Inferior parietal cortex (tissue), 1 donor: ENCODE results near the gene BRME1.

Source experiments
- DNase-seq: peaks from one replicate; pipeline ENCODE4 v3.0.0-alpha.2; 2016; ENCODE audit errors: extremely low spot score

The BRME1 gene

GRCh38 chr19:13905634-13906520, at the start of gene BRME1, which contains the start of gene CC2D1A:
BRME1 (minus strand) TSS chr19:13906117; CDS start chr19:13904892, 1,225 bp downstream.
CC2D1A (plus strand) TSS chr19:13906201; CDS start chr19:13906442, 241 bp downstream.
- DNase-seq = peak; percentile 91

- DNase-seq = no peak
These were observed 48.3 kb upstream of the BRME1 start for GRCh38 chr19:13954185-13954584.

- no peak for DNase-seq
These were observed 47.1 kb upstream of the BRME1 start for GRCh38 chr19:13952931-13953531.

- peak; percentile 99 for DNase-seq
These were observed 46.4 kb upstream of the BRME1 start, which contains the start of gene DCAF15 for GRCh38 chr19:13952154-13952930. DCAF15 (plus strand) TSS chr19:13952509; CDS start chr19:13952513, 4 bp downstream.

- no peak for DNase-seq
These were observed 45.9 kb upstream of the BRME1 start for GRCh38 chr19:13951799-13952153.

- DNase-seq = no peak
These were observed 45.1 kb upstream of the BRME1 start for GRCh38 chr19:13951043-13951442.

- no peak for DNase-seq
These were observed 40.5 kb upstream of the BRME1 start for GRCh38 chr19:13946414-13946813.

- no peak for DNase-seq
These were observed 36.2 kb upstream of the BRME1 start for GRCh38 chr19:13942023-13942684.

GRCh38 chr19:13938301-13939064, 32.6 kb upstream of the BRME1 start, which contains the start of gene PODNL1:
PODNL1 (minus strand) TSS chr19:13938417; CDS start chr19:13938181, 236 bp downstream.
- DNase-seq = no peak

- DNase-seq = no peak
These were observed 31.8 kb upstream of the BRME1 start for GRCh38 chr19:13937479-13938300.

GRCh38 chr19:13935765-13936510, 30.0 kb upstream of the BRME1 start:
- DNase-seq = no peak

- DNase-seq = no peak
These were observed 28.8 kb upstream of the BRME1 start for GRCh38 chr19:13934785-13935109.

GRCh38 chr19:13932911-13933393, 27.0 kb upstream of the BRME1 start:
- DNase-seq = no peak

GRCh38 chr19:13932149-13932637, 26.3 kb upstream of the BRME1 start:
- no peak for DNase-seq

- DNase-seq = no peak
These were observed 25.7 kb upstream of the BRME1 start for GRCh38 chr19:13931391-13932148.

- no peak for DNase-seq
These were observed 24.5 kb upstream of the BRME1 start for GRCh38 chr19:13930402-13930801.

GRCh38 chr19:13929956-13930355, 24.0 kb upstream of the BRME1 start:
- no peak for DNase-seq

GRCh38 chr19:13929340-13929739, 23.4 kb upstream of the BRME1 start:
- DNase-seq = no peak
